COLO829 (cell line): ENCODE measurements around the gene SPATA31E1.
"Not testable (repeated sequence)": the region's sequence is repeated elsewhere in the genome, so short reads cannot be mapped to it uniquely, and the experiment has no call there.

ENCODE experiments used
- DNase-seq: peaks from one replicate; pipeline ENCODE4 v3.0.0; 2012; ENCODE audit warnings: low spot score

The SPATA31E1 gene

GRCh38 chr9:87886210-87886932 is 3.7 kb downstream of the SPATA31E1 start:
- DNase-seq: no peak

- DNase-seq: no peak
Observed at GRCh38 chr9:87886933-87887505, 4.3 kb downstream of the SPATA31E1 start.

GRCh38 chr9:87887661-87888480 is 5.2 kb downstream of the SPATA31E1 start:
- DNase-seq: no peak

- DNase-seq: no peak
Observed at GRCh38 chr9:87888501-87888900, 5.8 kb downstream of the SPATA31E1 start.

- DNase-seq: no peak
Observed at GRCh38 chr9:87889065-87889881, 6.6 kb downstream of the SPATA31E1 start.

GRCh38 chr9:87889882-87890252 is 7.2 kb downstream of the SPATA31E1 start:
- no peak for DNase-seq

- no peak for DNase-seq
Observed at GRCh38 chr9:87890837-87891236, 8.2 kb downstream of the SPATA31E1 start.

- DNase-seq: no peak
Observed at GRCh38 chr9:87891754-87892153, 9.1 kb downstream of the SPATA31E1 start.

GRCh38 chr9:87892956-87893355 is 10.3 kb downstream of the SPATA31E1 start:
- DNase-seq: no peak

GRCh38 chr9:87894998-87895625 is 12.4 kb downstream of the SPATA31E1 start:
- no peak for DNase-seq

- DNase-seq: no peak
Observed at GRCh38 chr9:87896891-87897290, 14.2 kb downstream of the SPATA31E1 start.

- peak; percentile 53 for DNase-seq
Observed at GRCh38 chr9:87898151-87898550, 15.5 kb downstream of the SPATA31E1 start.

- not testable (repeated sequence) for DNase-seq
Observed at GRCh38 chr9:87902371-87902770, 19.7 kb downstream of the SPATA31E1 start.

- DNase-seq: no peak
Observed at GRCh38 chr9:87909310-87910041, 26.8 kb downstream of the SPATA31E1 start.

GRCh38 chr9:87910821-87911220 is 28.1 kb downstream of the SPATA31E1 start:
- DNase-seq: no peak

GRCh38 chr9:87917662-87918061 is 35.0 kb downstream of the SPATA31E1 start, which contains the start of gene SPATA31C1:
TSS of gene SPATA31C1 (plus strand) at chr9:87917962.
- not testable (repeated sequence) for DNase-seq

- not testable (repeated sequence) for DNase-seq
Observed at GRCh38 chr9:87919013-87919412, 36.3 kb downstream of the SPATA31E1 start.

- not testable (repeated sequence) for DNase-seq
Observed at GRCh38 chr9:87921561-87921960, 38.9 kb downstream of the SPATA31E1 start.

- not testable (repeated sequence) for DNase-seq
Observed at GRCh38 chr9:87923012-87923411, 40.3 kb downstream of the SPATA31E1 start.

- not testable (repeated sequence) for DNase-seq
Observed at GRCh38 chr9:87924851-87925250, 42.2 kb downstream of the SPATA31E1 start.

- not testable (repeated sequence) for DNase-seq
Observed at GRCh38 chr9:87929152-87929551, 46.5 kb downstream of the SPATA31E1 start.
